Keratinocyte (primary cell): ENCODE results near the gene OPTC. TPM values are rescaled to one million over a fixed set of nuclear protein-coding genes. Genes with fewer than 3 reads are reported as not detected.
A peak's percentile ranks its signal among the peaks of the same experiment; 100 is the strongest.

Experiments used
- DNase-seq: peaks from one replicate; pipeline ENCODE4 v3.0.0-alpha.2; 2011; ENCODE audit warnings: low read depth, missing footprints, low spot score
- FAIRE-seq: peaks from 2 replicates; lab custom pipeline; 2011; peaks lifted over from hg19 to GRCh38; lab: Jason Lieb, UNC
- H2AFZ ChIP-seq: 2 replicates; pipeline ENCODE4 v1.6.0; 2012; ENCODE audit warnings: low read length, control low read depth, inconsistent platforms; ENCODE audit not compliant: control insufficient read depth
- H3K27ac ChIP-seq: 2 replicates; pipeline ENCODE4 v1.5.1; 2011; ENCODE audit warnings: low read length; ENCODE audit not compliant: control insufficient read depth, insufficient read depth
- H3K27me3 ChIP-seq: 3 replicates; pipeline ENCODE4 v1.6.0; 2011; ENCODE audit warnings: low read length; ENCODE audit not compliant: control insufficient read depth, insufficient read depth; ENCODE audit errors: extremely low read depth
- H3K36me3 ChIP-seq, 2 experiments: 2 replicates in 1 of 2; 3 replicates in 1 of 2; pipeline ENCODE4 v1.5.1; 2011; ENCODE audit warnings: low read length in 2 of 2, mild to moderate bottlenecking in 1 of 2; ENCODE audit not compliant: control insufficient read depth in 2 of 2, insufficient read depth in 2 of 2; ENCODE audit errors: extremely low read depth in 1 of 2
- H3K4me1 ChIP-seq: 3 replicates; pipeline ENCODE4 v1.5.1; 2011; ENCODE audit warnings: low read length; ENCODE audit not compliant: control insufficient read depth, insufficient read depth; ENCODE audit errors: extremely low read depth
- H3K4me2 ChIP-seq: 3 replicates; pipeline ENCODE4 v1.6.0; 2011; ENCODE audit warnings: low read depth, low read length; ENCODE audit not compliant: control insufficient read depth, insufficient read depth; ENCODE audit errors: extremely low read depth
- H3K4me3 ChIP-seq, 3 experiments: fragments of 200-600 bp in 1 of 3; sonication (generic) in 1 of 3; 2 replicates in 2 of 3; 3 replicates in 1 of 3; pipeline ENCODE4 v1.5.1; 2011 to 2016; ENCODE audit warnings: low read length in 3 of 3, mild to moderate bottlenecking in 3 of 3, control low read depth in 2 of 3, inconsistent platforms in 1 of 3, low read depth in 1 of 3, mixed read lengths in 1 of 3, mixed run types in 1 of 3, moderate library complexity in 1 of 3; ENCODE audit not compliant: control insufficient read depth in 2 of 3, insufficient read depth in 2 of 3; ENCODE audit errors: extremely low read depth in 1 of 3
- H3K79me2 ChIP-seq: 2 replicates; pipeline ENCODE4 v1.6.0; 2012; ENCODE audit warnings: low read length; ENCODE audit not compliant: control insufficient read depth, insufficient read depth
- H3K9ac ChIP-seq: 3 replicates; pipeline ENCODE4 v1.6.0; 2011; ENCODE audit warnings: low read length; ENCODE audit not compliant: control insufficient read depth, insufficient read depth; ENCODE audit errors: extremely low read depth
- H3K9me1 ChIP-seq: 3 replicates; pipeline ENCODE4 v1.6.0; 2011; ENCODE audit warnings: low read length; ENCODE audit not compliant: control insufficient read depth, insufficient read depth; ENCODE audit errors: extremely low read depth
- H3K9me3 ChIP-seq: 2 replicates; pipeline ENCODE4 v1.5.1; 2012; ENCODE audit warnings: low read depth, low read length; ENCODE audit not compliant: control insufficient read depth
- H4K20me1 ChIP-seq: 3 replicates; pipeline ENCODE4 v1.6.0; 2011; ENCODE audit warnings: low read length; ENCODE audit not compliant: control insufficient read depth, insufficient read depth; ENCODE audit errors: extremely low read depth
- EZH2 ChIP-seq: IDR thresholded peaks from one replicate; pipeline ENCODE4 v1.6.1; 2012; ENCODE audit warnings: inconsistent platforms, mild to moderate bottlenecking, low read length, moderate library complexity
- dilution Hi-C: fragments of 300-500 bp; cut with MboI; formaldehyde crosslinking; loops from one replicate; pipeline ENCODE4 v1.7.0; 2020; ENCODE audit warnings: low sequenced_read_pairs; ENCODE audit not compliant: extremely low pct_ligation_motif_present
- polyA plus RNA-seq, 5 experiments: library from polyadenylated mRNA; depleted of rRNA in 3 of 5; stranded (reverse) in 3 of 5; stranded (forward) in 1 of 5; unstranded in 1 of 5; fragments of >200 nt; gene quantifications; 1 replicate in 1 of 5; 2 replicates in 3 of 5; 3 replicates in 1 of 5; pipeline versions ENCODE4 v1.2.1 to v1.2.3, GENCODE V29; 2011 to 2012; ENCODE audit warnings: missing spikeins in 2 of 5, low read depth in 1 of 5, low replicate concordance in 1 of 5
- TF ChIP-seq, protein P1 (sequence below), 3 experiments: IDR thresholded peaks in 1 of 3; conservative IDR thresholded peaks in 1 of 3; optimal IDR thresholded peaks in 1 of 3; 2 replicates in 2 of 3; 3 replicates in 1 of 3; pipeline versions ENCODE3 to v1.5.1; 2011; ENCODE audit warnings: low read length in 3 of 3, mild to moderate bottlenecking in 3 of 3, moderate library complexity in 2 of 3, control low read depth in 1 of 3, inconsistent platforms in 1 of 3; ENCODE audit not compliant: insufficient read depth in 2 of 3; ENCODE audit errors: extremely low read depth in 1 of 3

OPTC gene
- polyA plus RNA-seq, 1 donor (not counting 4 experiments of a cell fraction or from before 2014, with no cell fraction given): not detected

- H3K4me2 ChIP-seq: peak overlapping the region; percentile 73
- DNase-seq: no peak
- peak overlapping the region; percentile 41 for H3K9ac ChIP-seq
Measured at GRCh38 chr1:203557390-203557789, 63.4 kb downstream of the OPTC start.

GRCh38 chr1:203558064-203558760, 64.3 kb downstream of the OPTC start:
- TF ChIP-seq, protein P1, sequence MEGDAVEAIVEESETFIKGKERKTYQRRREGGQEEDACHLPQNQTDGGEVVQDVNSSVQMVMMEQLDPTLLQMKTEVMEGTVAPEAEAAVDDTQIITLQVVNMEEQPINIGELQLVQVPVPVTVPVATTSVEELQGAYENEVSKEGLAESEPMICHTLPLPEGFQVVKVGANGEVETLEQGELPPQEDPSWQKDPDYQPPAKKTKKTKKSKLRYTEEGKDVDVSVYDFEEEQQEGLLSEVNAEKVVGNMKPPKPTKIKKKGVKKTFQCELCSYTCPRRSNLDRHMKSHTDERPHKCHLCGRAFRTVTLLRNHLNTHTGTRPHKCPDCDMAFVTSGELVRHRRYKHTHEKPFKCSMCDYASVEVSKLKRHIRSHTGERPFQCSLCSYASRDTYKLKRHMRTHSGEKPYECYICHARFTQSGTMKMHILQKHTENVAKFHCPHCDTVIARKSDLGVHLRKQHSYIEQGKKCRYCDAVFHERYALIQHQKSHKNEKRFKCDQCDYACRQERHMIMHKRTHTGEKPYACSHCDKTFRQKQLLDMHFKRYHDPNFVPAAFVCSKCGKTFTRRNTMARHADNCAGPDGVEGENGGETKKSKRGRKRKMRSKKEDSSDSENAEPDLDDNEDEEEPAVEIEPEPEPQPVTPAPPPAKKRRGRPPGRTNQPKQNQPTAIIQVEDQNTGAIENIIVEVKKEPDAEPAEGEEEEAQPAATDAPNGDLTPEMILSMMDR (optimal IDR thresholded peaks at IDR 0.05 in 1 of 3, IDR thresholded peaks at IDR 0.05 in 1 of 3, conservative IDR thresholded peaks at IDR 0.05 in 1 of 3; ENCODE audit: extremely low read depth in 1 of 3, insufficient read depth in 2 of 3, low read length in 3 of 3): no peak
- TF ChIP-seq EZH2: no peak
- no peaks in the 10 kb centered on the region for H3K79me2 ChIP-seq
- H3K9me1 ChIP-seq: peaks cover 4% of the 10 kb centered on the region
- H3K4me2 ChIP-seq: peak overlapping the region; percentile 73
- no peaks in the 10 kb centered on the region for H3K36me3 ChIP-seq
- H3K4me3 ChIP-seq: no peak overlapping the region
- H3K9ac ChIP-seq: peak overlapping the region; percentile 41
- no peak overlapping the region for H2AFZ ChIP-seq
- peak overlapping the region; percentile 66 for H3K27ac ChIP-seq
- H3K27me3 ChIP-seq: no peaks in the 10 kb centered on the region
- H4K20me1 ChIP-seq: no peaks in the 10 kb centered on the region
- FAIRE-seq: peak; percentile 100
- peak; percentile 91 for DNase-seq
- dilution Hi-C loops: no loop called here
- H3K4me1 ChIP-seq: peaks cover 38% of the 10 kb centered on the region
- no peaks in the 10 kb centered on the region for H3K9me3 ChIP-seq

More at GRCh38 chr1:203557390-203557789, 63.4 kb downstream of the OPTC start:
- TF ChIP-seq, protein P1 (optimal IDR thresholded peaks at IDR 0.05 in 1 of 3, IDR thresholded peaks at IDR 0.05 in 1 of 3, conservative IDR thresholded peaks at IDR 0.05 in 1 of 3; ENCODE audit: extremely low read depth in 1 of 3, insufficient read depth in 2 of 3, low read length in 3 of 3): no peak
- TF ChIP-seq EZH2: no peak
- Histone ChIP-seq H3K9me1 (peaks cover 4% of the 10 kb centered on the region), H2AFZ (no peak overlapping the region), H3K27ac (peak overlapping the region; percentile 66), H4K20me1 (no peaks in the 10 kb centered on the region), H3K4me1 (peaks cover 38% of the 10 kb centered on the region), H3K79me2 (no peaks in the 10 kb centered on the region), H3K4me3 (no peak overlapping the region), H3K36me3 (no peaks in the 10 kb centered on the region), H3K9me3 (no peaks in the 10 kb centered on the region), H3K27me3 (no peaks in the 10 kb centered on the region)
- FAIRE-seq: peak; percentile 65
- dilution Hi-C loops: no loop called here

Other genes with a start within 250 kb of the OPTC start
- 52.4 to 230 TPM (median 117 TPM) in 3 replicates for gene BTG2, start 188.6 kb upstream of the OPTC start, polyA plus RNA-seq
- 0.39 to 0.47 TPM (median 0.44 TPM) in 3 replicates for gene FMOD, start 143.0 kb upstream of the OPTC start, polyA plus RNA-seq
- 0.01 to 0.03 TPM in 2 of 3 replicates, not detected in the other for gene PRELP, start 18.3 kb upstream of the OPTC start, polyA plus RNA-seq
- 76.9 to 112 TPM (median 84.8 TPM) in 3 replicates for gene ATP2B4, start 132.7 kb downstream of the OPTC start, polyA plus RNA-seq